Body of pancreas (tissue), 4 donors: ENCODE measurements around the gene SOD1.

ENCODE experiments used
- POLR2A ChIP-seq, 3 donors: fragments of 450-650 bp; IDR thresholded peaks; one replicate each; pipeline ENCODE4 v1.6.1; 2016; ENCODE audit warnings: antibody characterized with exemption in 3 of 3, mild to moderate bottlenecking in 2 of 3
- TF ChIP-seq, protein P1 (sequence below), 7 experiments: fragments of 450-650 bp in 4 of 7; fragments of 200-600 bp in 3 of 7; sonication (generic) in 3 of 7; IDR thresholded peaks; one replicate each; pipeline ENCODE4 v1.5.1; 2016 to 2019; ENCODE audit warnings: antibody characterized with exemption in 7 of 7

DNA sequence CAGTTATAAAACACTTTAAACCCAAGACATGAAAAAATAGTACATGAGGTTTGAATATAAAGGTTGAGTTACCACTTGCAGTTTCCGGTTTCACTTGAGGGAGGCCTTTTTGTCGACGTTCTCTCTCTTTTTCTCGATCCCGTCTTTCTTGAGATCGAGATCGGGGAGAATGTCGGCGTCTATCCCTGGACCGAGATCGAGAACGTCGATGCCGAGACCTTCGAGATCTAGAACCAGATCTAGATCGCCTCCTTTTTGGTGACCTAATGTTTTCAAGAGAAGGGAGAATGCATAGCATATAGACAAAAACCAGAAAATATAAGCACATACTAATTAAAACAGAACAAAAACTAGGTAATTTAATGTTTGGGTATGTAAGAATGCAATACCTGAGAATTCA lies 33.7 kb downstream of the SOD1 start:
- TF ChIP-seq POLR2A (IDR thresholded peaks at IDR 0.05): no peak
- TF ChIP-seq, protein P1, sequence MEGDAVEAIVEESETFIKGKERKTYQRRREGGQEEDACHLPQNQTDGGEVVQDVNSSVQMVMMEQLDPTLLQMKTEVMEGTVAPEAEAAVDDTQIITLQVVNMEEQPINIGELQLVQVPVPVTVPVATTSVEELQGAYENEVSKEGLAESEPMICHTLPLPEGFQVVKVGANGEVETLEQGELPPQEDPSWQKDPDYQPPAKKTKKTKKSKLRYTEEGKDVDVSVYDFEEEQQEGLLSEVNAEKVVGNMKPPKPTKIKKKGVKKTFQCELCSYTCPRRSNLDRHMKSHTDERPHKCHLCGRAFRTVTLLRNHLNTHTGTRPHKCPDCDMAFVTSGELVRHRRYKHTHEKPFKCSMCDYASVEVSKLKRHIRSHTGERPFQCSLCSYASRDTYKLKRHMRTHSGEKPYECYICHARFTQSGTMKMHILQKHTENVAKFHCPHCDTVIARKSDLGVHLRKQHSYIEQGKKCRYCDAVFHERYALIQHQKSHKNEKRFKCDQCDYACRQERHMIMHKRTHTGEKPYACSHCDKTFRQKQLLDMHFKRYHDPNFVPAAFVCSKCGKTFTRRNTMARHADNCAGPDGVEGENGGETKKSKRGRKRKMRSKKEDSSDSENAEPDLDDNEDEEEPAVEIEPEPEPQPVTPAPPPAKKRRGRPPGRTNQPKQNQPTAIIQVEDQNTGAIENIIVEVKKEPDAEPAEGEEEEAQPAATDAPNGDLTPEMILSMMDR (IDR thresholded peaks at IDR 0.05): no peak
